G401 (cell line): ENCODE results near the gene CLEC5A. TPM values are rescaled to one million over a fixed set of nuclear protein-coding genes. Genes with fewer than 3 reads are reported as not detected.

Experiments used
- DNase-seq: peaks from one replicate; pipeline ENCODE4 v3.0.0-alpha.2; 2015; ENCODE audit warnings: low spot score
- in situ Hi-C: cut with HindIII; loops from 2 replicates; pipeline ENCODE4 v1.10.0; 2016; ENCODE audit warnings: low sequenced_read_pairs, mixed read lengths
- total RNA-seq: library from RNA; depleted of rRNA; stranded (reverse); fragments of >200 nt; shearing (Covaris generic); gene quantifications from 2 replicates; pipeline ENCODE4 v1.2.3, GENCODE V29; 2014; rRNA removed

Gene CLEC5A
- total RNA-seq, 1 experiment from 2014 or later = not detected

DNA sequence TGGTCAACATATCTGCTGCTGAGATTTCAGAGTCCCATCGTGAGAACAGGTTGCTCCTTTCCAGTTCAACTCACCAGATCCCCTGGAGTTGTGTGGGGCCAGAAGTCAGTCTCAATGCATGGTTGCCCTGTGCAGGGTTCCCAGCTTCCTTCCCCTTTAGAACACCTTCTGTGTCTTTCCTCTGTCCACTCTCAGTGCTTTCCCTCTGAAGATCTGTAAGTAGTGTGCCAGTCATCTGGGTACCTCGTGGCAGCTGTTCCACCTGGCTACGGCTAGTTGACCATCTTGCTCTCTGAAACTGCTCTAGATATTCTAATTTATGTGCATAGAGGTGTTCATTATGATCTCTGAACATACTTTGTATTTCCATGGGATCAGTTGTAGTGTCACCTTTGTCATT is 69.4 kb downstream of the CLEC5A start:
- in situ Hi-C loops = no loop called here
- no peak for DNase-seq

Other genes with a start within 250 kb of the CLEC5A start
- 1.7 and 3.3 TPM in 2 replicates for gene DENND11, start 244.8 kb downstream of the CLEC5A start, total RNA-seq
- gene WEE2, start 238.6 kb downstream of the CLEC5A start, total RNA-seq = not detected in 2 replicates
- gene SSBP1, start 208.6 kb downstream of the CLEC5A start, total RNA-seq = 315 and 348 TPM in 2 replicates
- gene TAS2R3, start 182.9 kb downstream of the CLEC5A start, total RNA-seq = not detected in 2 replicates
- not detected in 2 replicates for gene TAS2R4, start 170.3 kb downstream of the CLEC5A start, total RNA-seq
- 0.12 TPM in 1 of 2 replicates, not detected in the other for gene TAS2R5, start 156.8 kb downstream of the CLEC5A start, total RNA-seq
- gene PRSS37, start 105.5 kb downstream of the CLEC5A start, total RNA-seq = not detected in 2 replicates
- gene OR9A4, start 30.6 kb downstream of the CLEC5A start, total RNA-seq = not detected in 2 replicates
- gene TAS2R38, start 26.8 kb upstream of the CLEC5A start, total RNA-seq = not detected in 2 replicates
- not detected in 2 replicates for gene MGAM, start 48.9 kb upstream of the CLEC5A start, total RNA-seq
- not detected in 2 replicates for gene MGAM2, start 164.7 kb upstream of the CLEC5A start, total RNA-seq